B cell (primary cell): ENCODE data around the gene PHEX. TPM values are rescaled to one million over a fixed set of nuclear protein-coding genes. Genes with fewer than 3 reads are reported as not detected.

ENCODE experiments used
- ATAC-seq: fragments of 200-7000 bp; cut with Tn5 transposase; one replicate; pipeline ENCODE4 v1.10.0; 2021; ENCODE audit warnings: low read depth, mild to moderate bottlenecking, moderate number of reproducible peaks, moderate library complexity
- CTCF ChIA-PET: fragments of 350-600 bp; sonication (Branson Sonifier 250); formaldehyde crosslinking; loops from one replicate; lab custom pipeline; 2021; ENCODE audit warnings: antibody characterized with exemption, inconsistent platforms; lab: Charles Lee
- POLR2A ChIA-PET: fragments of 350-600 bp; sonication (Branson Sonifier 250); formaldehyde crosslinking; loops from one replicate; lab custom pipeline; 2021; ENCODE audit warnings: antibody characterized with exemption; lab: Charles Lee
- DNase-seq: peaks from one replicate; pipeline ENCODE4 v3.0.0; 2013
- H2AFZ ChIP-seq: 2 replicates; pipeline ENCODE4 v1.6.1; 2012; ENCODE audit warnings: mild to moderate bottlenecking, low read depth, low read length; ENCODE audit not compliant: insufficient read depth, poor library complexity, severe bottlenecking
- H3K27ac ChIP-seq, 2 donors: 1 replicate in 1 of 2; 2 replicates in 1 of 2; pipeline ENCODE4 v1.5.1; 2012 to 2013; ENCODE audit warnings: low read length in 2 of 2, mild to moderate bottlenecking in 2 of 2, moderate library complexity in 1 of 2
- H3K27me3 ChIP-seq, 4 experiments: fragments of 200-600 bp in 1 of 4; sonication (generic) in 1 of 4; replicated peaks in 1 of 4; 1 replicate in 2 of 4; 2 replicates in 2 of 4; pipeline versions ENCODE4 v1.6.1 to v1.7.0; 2013 to 2016; ENCODE audit warnings: low read length in 3 of 4, mild to moderate bottlenecking in 2 of 4, mixed read lengths in 1 of 4, moderate library complexity in 1 of 4; ENCODE audit not compliant: insufficient read depth in 4 of 4, control insufficient read depth in 3 of 4; ENCODE audit errors: control extremely low read depth in 1 of 4
- H3K36me3 ChIP-seq, 2 experiments: replicated peaks in 1 of 2; 1 replicate in 1 of 2; 2 replicates in 1 of 2; pipeline versions ENCODE4 v1.6.1 to v1.7.1; 2013; ENCODE audit warnings: low read length in 1 of 2; ENCODE audit not compliant: insufficient read depth in 2 of 2, control insufficient read depth in 1 of 2; ENCODE audit errors: control extremely low read depth in 1 of 2, extremely low read depth in 1 of 2
- H3K4me1 ChIP-seq, 2 donors: fragments of 200-600 bp in 1 of 2; sonication (generic) in 1 of 2; 1 replicate in 1 of 2; 2 replicates in 1 of 2; pipeline versions ENCODE4 v1.5.1 to v1.6.1; 2013 to 2017; ENCODE audit warnings: low read length in 2 of 2; ENCODE audit not compliant: control insufficient read depth in 2 of 2, insufficient read depth in 2 of 2
- H3K4me2 ChIP-seq: replicated peaks from 2 replicates; pipeline ENCODE3; 2012; ENCODE audit warnings: mild to moderate bottlenecking, low read depth, low read length; ENCODE audit not compliant: poor library complexity, severe bottlenecking
- H3K4me3 ChIP-seq, 5 experiments: fragments of 200-600 bp in 1 of 5; sonication (generic) in 1 of 5; 1 replicate in 3 of 5; 2 replicates in 2 of 5; pipeline versions ENCODE4 v1.5.1 to v1.7.0; 2011 to 2016; ENCODE audit warnings: low read length in 4 of 5, mild to moderate bottlenecking in 4 of 5, low read depth in 2 of 5, control low read depth in 1 of 5, moderate library complexity in 1 of 5; ENCODE audit not compliant: insufficient read depth in 1 of 5; ENCODE audit errors: control extremely low read depth in 1 of 5, extremely low read depth in 1 of 5
- H3K79me2 ChIP-seq: fragments of 200-600 bp; sonication (generic); one replicate; pipeline ENCODE4 v1.6.0; 2016; ENCODE audit warnings: low read length; ENCODE audit not compliant: control insufficient read depth, insufficient read depth
- H3K9ac ChIP-seq: fragments of 200-600 bp; sonication (generic); 2 replicates; pipeline ENCODE4 v1.6.1; 2017; ENCODE audit warnings: mild to moderate bottlenecking, low read length, moderate library complexity
- H3K9me3 ChIP-seq, 3 donors: one replicate each; pipeline versions ENCODE4 v1.6.1 to v1.7.1; 2013; ENCODE audit warnings: low read length in 2 of 3; ENCODE audit not compliant: control insufficient read depth in 2 of 3, insufficient read depth in 1 of 3; ENCODE audit errors: control extremely low read depth in 1 of 3
- H4K20me1 ChIP-seq: 2 replicates; pipeline ENCODE4 v1.6.0; 2012; ENCODE audit warnings: mild to moderate bottlenecking, low read length; ENCODE audit not compliant: insufficient read depth, control insufficient read depth, poor library complexity, severe bottlenecking
- H3K27ac Mint-ChIP-seq: one replicate; pipeline ENCODE4 v1.8.0; 2021; ENCODE audit warnings: mixed read lengths
- H3K27me3 Mint-ChIP-seq: one replicate; pipeline ENCODE4 v1.8.0; 2021; ENCODE audit warnings: mixed read lengths
- H3K4me1 Mint-ChIP-seq: one replicate; pipeline ENCODE4 v1.8.0; 2021; ENCODE audit warnings: mixed read lengths
- H3K4me3 Mint-ChIP-seq: one replicate; pipeline ENCODE4 v1.8.0; 2021; ENCODE audit warnings: mixed read lengths
- H3K9me3 Mint-ChIP-seq: one replicate; pipeline ENCODE4 v1.8.0; 2022; ENCODE audit warnings: mixed read lengths; ENCODE audit not compliant: insufficient read depth
- CTCF ChIP-seq: fragments of 200-600 bp; IDR thresholded peaks from one replicate; pipeline ENCODE4 v1.8.0; 2022; ENCODE audit warnings: antibody characterized with exemption, mild to moderate bottlenecking
- EZH2 ChIP-seq: IDR thresholded peaks from 2 replicates; pipeline ENCODE4 v1.6.1; 2012; ENCODE audit warnings: borderline replicate concordance, low read depth, mild to moderate bottlenecking, moderate library complexity, low read length; ENCODE audit not compliant: insufficient read depth, poor library complexity, severe bottlenecking
- WGBS: methylation state at CpG from one replicate; pipeline ENCODE4 v1.1.5; 2013; ENCODE audit warnings: missing lambda C conversion rate; ENCODE audit not compliant: insufficient coverage; 5-methylcytosine and 5-hydroxymethylcytosine counted together
- intact Hi-C: fragments of 100-400 bp; cut with micrococcal nuclease; formaldehyde crosslinking; loops from one replicate; pipeline ENCODE4 v1.10.0; 2022
- polyA plus RNA-seq: library from polyadenylated mRNA; depleted of rRNA; stranded (reverse); fragments of >200 nt; gene quantifications from 2 replicates; pipeline ENCODE4 v1.2.3, GENCODE V29; 2012
- total RNA-seq, 2 donors: library from RNA; stranded (reverse); fragments of 120-200 nt in 1 of 2; gene quantifications; 1 replicate in 1 of 2; 2 replicates in 1 of 2; pipeline versions ENCODE4 v1.2.3 to v1.2.4, GENCODE V29; 2013 to 2022

Gene PHEX
- total and polyA plus RNA-seq, 2 donors (not counting 1 experiment from before 2014, with no cell fraction given), result 0.01 to 0.15 TPM

DNA sequence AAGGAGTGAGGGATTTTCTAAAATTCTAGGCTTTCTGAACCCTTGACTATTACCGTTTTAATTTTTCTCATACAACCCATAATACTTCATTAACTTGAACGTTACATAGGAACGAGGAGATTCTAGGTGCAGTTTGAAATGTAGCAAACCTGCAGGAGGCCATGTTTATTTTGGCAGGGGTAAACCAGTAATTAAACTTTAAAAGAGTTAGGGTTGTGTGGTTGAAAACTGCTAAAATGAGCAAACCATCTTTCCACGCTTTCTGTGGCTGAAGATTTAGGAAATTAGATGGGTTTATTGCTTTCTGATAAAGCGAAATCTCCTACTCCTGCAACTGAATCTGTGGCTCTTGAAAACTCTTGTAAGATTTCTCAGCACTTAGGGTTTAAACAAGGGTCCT lies 1.7 kb downstream of the PHEX start:
- Mint-ChIP-seq H3K9me3 (no peaks in the 10 kb centered on the region), H3K27me3 (no peaks in the 10 kb centered on the region), H3K27ac (no peak overlapping the region), H3K4me1 (peaks cover 23% of the 10 kb centered on the region), H3K4me3 (no peak overlapping the region)
- Histone ChIP-seq H3K27ac (no peak overlapping the region), H3K79me2 (no peaks in the 10 kb centered on the region), H3K4me2 (no peak overlapping the region), H3K36me3 (no peaks in the 10 kb centered on the region), H3K27me3 (no peaks in the 10 kb centered on the region), H3K4me3 (no peak overlapping the region), H4K20me1 (no peaks in the 10 kb centered on the region), H3K9me3 (no peaks in the 10 kb centered on the region), H2AFZ (no peak overlapping the region), H3K4me1 (peaks cover 17 to 23% of the 10 kb centered on the region in 2 donors), H3K9ac (no peak overlapping the region)
- ATAC-seq (no peak), DNase-seq (no peak)
- ChIA-PET POLR2A (no interaction called here), CTCF (no interaction called here)
- WGBS, result no CpG with 5 or more reads among the region's 5 CpGs
- TF ChIP-seq CTCF (no peak), EZH2 (no peak)
- intact Hi-C loops, result no loop called here

- Histone ChIP-seq H3K27me3 (no peaks in the 10 kb centered on the region), H3K4me2 (no peak overlapping the region), H3K4me1 (peaks cover 8 to 12% of the 10 kb centered on the region in 2 donors), H4K20me1 (no peaks in the 10 kb centered on the region), H3K36me3 (no peaks in the 10 kb centered on the region), H3K9ac (no peak overlapping the region), H3K4me3 (no peak overlapping the region), H2AFZ (no peak overlapping the region), H3K27ac (no peak overlapping the region), H3K9me3 (no peaks in the 10 kb centered on the region), H3K79me2 (no peaks in the 10 kb centered on the region)
- no peaks in the 10 kb centered on the region for H3K27me3 Mint-ChIP-seq
- ATAC-seq (no peak), DNase-seq (no peak)
- H3K9me3 Mint-ChIP-seq, result no peaks in the 10 kb centered on the region
- CTCF ChIA-PET, result interaction anchor here (1.0 kb wide), 1 partner anchor 50 kb away, joined by 3 read pairs; no protein-coding TSS in a partner anchor
- H3K4me1 Mint-ChIP-seq, result peaks cover 16% of the 10 kb centered on the region
- POLR2A ChIA-PET, result no interaction called here
- no CpG with 5 or more reads among the region's 1 CpG for whole genome bisulfite sequencing
- intact Hi-C loops, result no loop called here
- no peak overlapping the region for H3K4me3 Mint-ChIP-seq
- TF ChIP-seq EZH2 (no peak), CTCF (no peak)
- H3K27ac Mint-ChIP-seq, result no peak overlapping the region
These were observed 3.1 kb downstream of the PHEX start for GRCh38 chrX:22035236-22035635.
